ENCODE results near the gene CAMTA1. TPM values are rescaled to one million over a fixed set of nuclear protein-coding genes. Genes with fewer than 3 reads are reported as not detected.
A peak's percentile ranks its signal among the peaks of the same experiment; 100 is the strongest.

Gene CAMTA1
- total RNA-seq, 6 donors from 2014 or later, result 38.8 to 74.0 (median 46.1) TPM

- Histone ChIP-seq H3K27ac (no peak overlapping the region), H3K9me3 (no peaks in the 10 kb centered on the region), H3K4me1 (no peaks in the 10 kb centered on the region), H3K4me3 (no peak overlapping the region), H3K27me3 (no peaks in the 10 kb centered on the region), H3K36me3 (no peaks in the 10 kb centered on the region)
- TF ChIP-seq EP300 (IDR thresholded peaks at IDR 0.05), result no peak
- no peak for TF ChIP-seq CTCF (IDR thresholded peaks at IDR 0.05)
- no peak for TF ChIP-seq POLR2AphosphoS5 (IDR thresholded peaks at IDR 0.05)
- no peak for TF ChIP-seq POLR2A (IDR thresholded peaks at IDR 0.05)
- no peak for DNase-seq
- WGBS, 2 donors, result 87 to 88% methylated on average over 9 of the region's 9 CpGs
- no peak for ATAC-seq (ENCODE audit: low FRiP score in 2 of 2)
These were observed 438.3 kb downstream of the CAMTA1 start for GRCh38 chr1:7223334-7224080.

DNA sequence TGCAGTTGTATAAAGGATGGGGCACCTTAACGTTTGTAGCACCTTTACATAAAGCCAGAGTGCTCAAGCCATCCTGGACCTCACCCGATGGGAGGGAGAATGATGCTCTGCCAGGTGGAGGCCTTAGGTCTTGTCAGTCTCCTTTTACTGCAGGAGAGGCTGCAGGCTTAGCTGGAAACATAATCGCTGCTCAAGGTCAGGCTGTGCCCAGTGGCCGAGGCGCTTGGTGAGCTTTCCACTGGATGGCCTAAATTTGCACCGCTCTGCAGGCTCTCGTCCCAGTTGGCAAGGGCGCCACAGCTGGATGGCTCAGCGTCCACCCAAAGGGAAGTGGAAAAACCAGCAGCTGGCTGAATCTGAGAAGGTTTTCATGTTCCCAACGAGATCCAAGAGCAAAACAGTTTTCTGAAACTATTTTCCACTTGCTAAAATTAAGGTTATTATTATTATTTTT lies 438.9 kb downstream of the CAMTA1 start:
- Histone ChIP-seq H3K36me3 (no peaks in the 10 kb centered on the region), H3K4me3 (no peak overlapping the region), H3K9me3 (no peaks in the 10 kb centered on the region), H3K27me3 (no peaks in the 10 kb centered on the region), H3K27ac (no peak overlapping the region), H3K4me1 (no peaks in the 10 kb centered on the region)
- WGBS, 2 donors, result 70 to 72% methylated on average over 7 to 10 of the region's 10 CpGs
- no peak for DNase-seq
- no peak for TF ChIP-seq CTCF (IDR thresholded peaks at IDR 0.05)
- no peak for TF ChIP-seq EP300 (IDR thresholded peaks at IDR 0.05)
- TF ChIP-seq POLR2A (IDR thresholded peaks at IDR 0.05), result no peak
- no peak for TF ChIP-seq POLR2AphosphoS5 (IDR thresholded peaks at IDR 0.05)
- no peak for ATAC-seq (ENCODE audit: low FRiP score in 2 of 2)

DNA sequence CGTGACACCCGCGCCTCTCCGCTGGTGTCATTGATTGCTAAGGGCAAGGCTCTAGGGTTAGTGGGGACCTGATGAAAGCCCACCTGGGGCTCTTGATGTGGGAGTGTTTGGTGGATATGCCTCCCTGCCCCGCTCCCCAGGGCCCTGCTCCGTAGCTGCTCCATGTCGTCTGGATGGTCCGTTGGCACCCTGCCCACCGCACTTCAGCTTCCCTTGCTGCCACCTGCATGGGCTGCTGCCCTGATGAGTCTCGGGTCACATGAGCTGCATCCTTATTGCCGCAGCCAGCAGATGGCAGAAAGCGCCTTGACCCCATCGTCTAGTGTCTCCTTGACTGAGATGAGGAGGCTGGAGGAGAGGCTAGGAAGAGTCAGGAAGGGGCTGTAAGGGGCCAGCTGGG lies 439.4 kb downstream of the CAMTA1 start:
- ATAC-seq (ENCODE audit: low FRiP score in 2 of 2) (no peak), DNase-seq (peak in 1 of 2 donors; percentile 40)
- no peaks in the 10 kb centered on the region for H3K4me1 ChIP-seq
- no peaks in the 10 kb centered on the region for H3K36me3 ChIP-seq
- TF ChIP-seq CTCF (IDR thresholded peaks at IDR 0.05), result no peak
- TF ChIP-seq POLR2AphosphoS5 (IDR thresholded peaks at IDR 0.05), result no peak
- no peak for TF ChIP-seq EP300 (IDR thresholded peaks at IDR 0.05)
- no peak for TF ChIP-seq POLR2A (IDR thresholded peaks at IDR 0.05)
- H3K27ac ChIP-seq, result no peak overlapping the region
- H3K9me3 ChIP-seq, result no peaks in the 10 kb centered on the region
- WGBS, 2 donors, result 76 to 77% methylated on average over 8 to 13 of the region's 13 CpGs
- H3K4me3 ChIP-seq, result no peak overlapping the region
- H3K27me3 ChIP-seq, result no peaks in the 10 kb centered on the region

- WGBS, 2 donors, result 84 to 88% methylated on average over 10 to 11 of the region's 11 CpGs
- TF ChIP-seq EP300 (IDR thresholded peaks at IDR 0.05), result no peak
- TF ChIP-seq POLR2AphosphoS5 (IDR thresholded peaks at IDR 0.05), result no peak
- no peak for TF ChIP-seq CTCF (IDR thresholded peaks at IDR 0.05)
- H3K4me3 ChIP-seq, result no peak overlapping the region
- no peaks in the 10 kb centered on the region for H3K36me3 ChIP-seq
- no peak for DNase-seq
- H3K27me3 ChIP-seq, result no peaks in the 10 kb centered on the region
- H3K4me1 ChIP-seq, result no peaks in the 10 kb centered on the region
- H3K27ac ChIP-seq, result no peak overlapping the region
- ATAC-seq (ENCODE audit: low FRiP score in 2 of 2), result no peak
- H3K9me3 ChIP-seq, result no peaks in the 10 kb centered on the region
These were observed 440.7 kb downstream of the CAMTA1 start for GRCh38 chr1:7225711-7226505.

Data from upper lobe of left lung (tissue), 6 donors.